Uterus (tissue), 4 donors: ENCODE data around the gene ASB13. TPM values are rescaled to one million over a fixed set of nuclear protein-coding genes. Genes with fewer than 3 reads are reported as not detected.

Source experiments
- DNase-seq, 2 donors: peaks; one replicate each; pipeline ENCODE4 v3.0.0-alpha.2; 2019 to 2020
- H3K27ac ChIP-seq, 2 donors: fragments of 200-600 bp; sonication (generic); 1 replicate in 1 of 2; 2 replicates in 1 of 2; pipeline ENCODE4 v1.5.1; 2016 to 2018
- H3K27me3 ChIP-seq, 2 donors: fragments of 200-600 bp; sonication (generic); one replicate each; pipeline ENCODE4 v1.5.1; 2018 to 2019; ENCODE audit warnings: control low read depth in 1 of 2
- H3K36me3 ChIP-seq, 2 donors: fragments of 200-600 bp; sonication (generic); one replicate each; pipeline ENCODE4 v1.5.1; 2019; ENCODE audit warnings: control low read depth in 1 of 2
- H3K4me1 ChIP-seq, 2 donors: fragments of 200-600 bp; sonication (generic); one replicate each; pipeline ENCODE4 v1.5.1; 2018 to 2019; ENCODE audit warnings: control low read depth in 1 of 2
- H3K4me3 ChIP-seq, 2 donors: fragments of 200-600 bp; sonication (generic); 1 replicate in 1 of 2; 2 replicates in 1 of 2; pipeline ENCODE4 v1.5.1; 2018 to 2019; ENCODE audit warnings: mild to moderate bottlenecking in 1 of 2
- H3K9me3 ChIP-seq, 2 donors: fragments of 200-600 bp; sonication (generic); one replicate each; pipeline ENCODE4 v1.5.1; 2019; ENCODE audit warnings: control low read depth in 1 of 2
- POLR2A ChIP-seq, 2 donors: fragments of 450-650 bp; IDR thresholded peaks; one replicate each; pipeline ENCODE4 v1.6.1; 2016; ENCODE audit warnings: antibody characterized with exemption in 2 of 2, mild to moderate bottlenecking in 1 of 2, moderate library complexity in 1 of 2
- intact Hi-C: fragments of 100-400 bp; cut with DNase I; formaldehyde crosslinking; loops from one replicate; pipeline ENCODE4 v1.15.1; 2023; ENCODE audit warnings: low total_unique reads
- total RNA-seq, 4 donors: library from RNA; depleted of rRNA in 3 of 4; stranded (reverse); fragments of >200 nt in 3 of 4; gene quantifications; one replicate each; pipeline versions ENCODE4 v1.1.0 to v1.2.4, GENCODE V29; 2014 to 2023
- TF ChIP-seq, protein P1 (sequence below), 4 experiments: fragments of 200-600 bp in 2 of 4; fragments of 450-650 bp in 2 of 4; sonication (generic) in 2 of 4; IDR thresholded peaks; one replicate each; pipeline ENCODE4 v1.5.1; 2016 to 2019; ENCODE audit warnings: antibody characterized with exemption in 4 of 4, mild to moderate bottlenecking in 2 of 4, moderate library complexity in 1 of 4
- donor health status: DM: yes; HTN: yes; CAD: no.

The ASB13 gene, protein sequence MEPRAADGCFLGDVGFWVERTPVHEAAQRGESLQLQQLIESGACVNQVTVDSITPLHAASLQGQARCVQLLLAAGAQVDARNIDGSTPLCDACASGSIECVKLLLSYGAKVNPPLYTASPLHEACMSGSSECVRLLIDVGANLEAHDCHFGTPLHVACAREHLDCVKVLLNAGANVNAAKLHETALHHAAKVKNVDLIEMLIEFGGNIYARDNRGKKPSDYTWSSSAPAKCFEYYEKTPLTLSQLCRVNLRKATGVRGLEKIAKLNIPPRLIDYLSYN
- total RNA-seq = 10 to 100 TPM in 3 of 4 donors, 1 to 10 TPM in 1; 8.7 to 25.7 (median 17.9) TPM

DNA sequence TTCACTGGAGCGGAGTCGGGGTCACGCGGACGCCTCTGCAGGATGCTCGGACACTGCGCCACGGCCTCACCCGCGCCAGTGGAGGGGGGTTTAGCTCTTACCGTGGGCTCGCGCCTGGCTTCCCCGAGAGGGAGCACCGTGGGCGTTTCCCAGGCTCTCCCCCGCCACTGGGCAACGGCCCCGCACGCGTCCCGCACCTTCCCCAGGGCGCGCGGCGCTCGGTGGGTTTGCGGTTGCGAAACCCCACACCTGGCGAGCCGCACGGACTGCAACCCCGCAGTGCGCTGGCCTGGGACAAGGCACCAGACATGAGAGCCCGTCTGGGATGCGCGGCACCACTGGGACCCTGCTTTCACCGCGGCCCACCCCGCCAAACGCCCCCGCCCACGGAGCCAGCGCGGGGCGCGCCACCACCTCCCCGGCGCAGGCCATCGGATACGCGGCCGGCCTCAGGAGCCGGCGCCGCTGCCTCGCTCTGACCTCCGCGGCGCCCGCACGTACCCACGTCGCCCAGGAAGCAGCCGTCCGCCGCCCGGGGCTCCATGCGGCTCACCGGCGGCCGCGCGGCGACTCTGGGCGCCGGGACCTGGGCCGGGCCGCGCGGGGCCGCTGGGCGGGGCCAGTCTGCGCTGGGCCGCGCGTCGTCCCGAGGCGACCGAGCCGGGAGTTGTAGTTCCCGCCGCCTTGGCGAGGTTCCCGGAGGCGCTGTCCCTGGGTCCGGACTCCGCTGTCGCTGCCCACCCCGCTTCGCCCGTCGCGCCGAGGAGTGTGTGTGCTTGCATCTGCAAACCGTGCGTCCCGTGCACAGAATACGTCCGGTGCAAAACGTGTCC is at the start of gene ASB13:
Gene ASB13 (minus strand): TSS at position 588 of the 833 bp plus-strand sequence. CDS start 44 bp downstream, at position 544.
- H3K9me3 ChIP-seq = no peaks in the 10 kb centered on the region
- intact Hi-C loops = no loop called here
- peaks cover 3 to 5% of the 10 kb centered on the region in 2 donors for H3K4me1 ChIP-seq
- no peaks in the 10 kb centered on the region for H3K36me3 ChIP-seq
- peak within 1 kb of the TSS; percentile 60 to 80 for H3K4me3 ChIP-seq
- H3K27me3 ChIP-seq = no peaks in the 10 kb centered on the region
- peak within 1 kb of the TSS; percentile 66 to 83 for H3K27ac ChIP-seq
- TF ChIP-seq, protein P1, sequence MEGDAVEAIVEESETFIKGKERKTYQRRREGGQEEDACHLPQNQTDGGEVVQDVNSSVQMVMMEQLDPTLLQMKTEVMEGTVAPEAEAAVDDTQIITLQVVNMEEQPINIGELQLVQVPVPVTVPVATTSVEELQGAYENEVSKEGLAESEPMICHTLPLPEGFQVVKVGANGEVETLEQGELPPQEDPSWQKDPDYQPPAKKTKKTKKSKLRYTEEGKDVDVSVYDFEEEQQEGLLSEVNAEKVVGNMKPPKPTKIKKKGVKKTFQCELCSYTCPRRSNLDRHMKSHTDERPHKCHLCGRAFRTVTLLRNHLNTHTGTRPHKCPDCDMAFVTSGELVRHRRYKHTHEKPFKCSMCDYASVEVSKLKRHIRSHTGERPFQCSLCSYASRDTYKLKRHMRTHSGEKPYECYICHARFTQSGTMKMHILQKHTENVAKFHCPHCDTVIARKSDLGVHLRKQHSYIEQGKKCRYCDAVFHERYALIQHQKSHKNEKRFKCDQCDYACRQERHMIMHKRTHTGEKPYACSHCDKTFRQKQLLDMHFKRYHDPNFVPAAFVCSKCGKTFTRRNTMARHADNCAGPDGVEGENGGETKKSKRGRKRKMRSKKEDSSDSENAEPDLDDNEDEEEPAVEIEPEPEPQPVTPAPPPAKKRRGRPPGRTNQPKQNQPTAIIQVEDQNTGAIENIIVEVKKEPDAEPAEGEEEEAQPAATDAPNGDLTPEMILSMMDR (IDR thresholded peaks at IDR 0.05) = no peak
- TF ChIP-seq POLR2A (IDR thresholded peaks at IDR 0.05) = peak in 1 of 2 donors; percentile 70
- peak; percentile 52 to 71 for DNase-seq

DNA sequence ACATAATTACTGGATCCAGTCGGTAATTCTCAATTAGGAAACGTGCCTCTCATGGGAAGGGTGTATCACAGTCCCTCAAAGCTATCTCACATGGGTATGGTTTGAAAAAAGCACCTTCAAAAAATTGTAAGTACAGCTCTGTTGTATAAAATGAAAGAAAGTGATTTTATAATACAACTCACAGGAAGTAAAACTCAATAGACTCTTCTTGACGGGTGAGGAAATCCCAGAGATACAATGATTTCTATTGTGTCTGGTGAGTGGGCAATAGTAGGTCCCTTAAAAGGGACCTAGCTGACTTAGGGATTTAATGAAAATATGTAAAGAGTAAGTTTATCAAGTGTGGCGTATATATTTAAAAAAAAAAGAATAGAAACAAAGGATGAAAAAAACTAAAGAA is 45.2 kb upstream of the ASB13 start:
- H3K27me3 ChIP-seq = no peaks in the 10 kb centered on the region
- H3K36me3 ChIP-seq = no peaks in the 10 kb centered on the region
- H3K9me3 ChIP-seq = no peaks in the 10 kb centered on the region
- no peak for DNase-seq
- TF ChIP-seq POLR2A (IDR thresholded peaks at IDR 0.05) = no peak
- TF ChIP-seq, protein P1 (IDR thresholded peaks at IDR 0.05) = no peak
- intact Hi-C loops = no loop called here
- H3K4me3 ChIP-seq = no peak overlapping the region
- no peaks in the 10 kb centered on the region for H3K4me1 ChIP-seq
- no peak overlapping the region for H3K27ac ChIP-seq

DNA sequence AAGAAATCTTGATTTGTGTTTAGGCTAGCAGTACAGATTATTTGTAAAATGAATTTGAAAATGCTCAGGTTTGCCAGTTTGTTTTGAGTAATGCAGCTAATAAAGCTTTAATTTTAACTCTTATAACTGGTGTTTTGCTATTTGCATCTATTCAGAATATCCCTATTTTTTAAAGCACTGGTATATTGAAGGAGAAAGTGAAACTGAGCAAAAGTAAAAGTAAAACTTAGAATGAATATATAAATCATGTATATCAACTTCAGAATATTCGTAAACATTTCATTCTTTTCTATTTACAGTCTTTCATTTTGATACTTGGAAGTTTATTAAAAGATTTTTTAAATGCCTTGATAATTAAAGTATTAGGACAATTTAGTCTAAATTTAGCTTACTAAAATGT is 44.5 kb upstream of the ASB13 start:
- no peaks in the 10 kb centered on the region for H3K4me1 ChIP-seq
- no peaks in the 10 kb centered on the region for H3K36me3 ChIP-seq
- TF ChIP-seq, protein P1 (IDR thresholded peaks at IDR 0.05) = no peak
- no peak for TF ChIP-seq POLR2A (IDR thresholded peaks at IDR 0.05)
- no peak overlapping the region for H3K4me3 ChIP-seq
- no peaks in the 10 kb centered on the region for H3K9me3 ChIP-seq
- no peak for DNase-seq
- intact Hi-C loops = no loop called here
- peak overlapping the region in 1 of 2 donors; percentile 17 for H3K27ac ChIP-seq
- no peaks in the 10 kb centered on the region for H3K27me3 ChIP-seq

DNA sequence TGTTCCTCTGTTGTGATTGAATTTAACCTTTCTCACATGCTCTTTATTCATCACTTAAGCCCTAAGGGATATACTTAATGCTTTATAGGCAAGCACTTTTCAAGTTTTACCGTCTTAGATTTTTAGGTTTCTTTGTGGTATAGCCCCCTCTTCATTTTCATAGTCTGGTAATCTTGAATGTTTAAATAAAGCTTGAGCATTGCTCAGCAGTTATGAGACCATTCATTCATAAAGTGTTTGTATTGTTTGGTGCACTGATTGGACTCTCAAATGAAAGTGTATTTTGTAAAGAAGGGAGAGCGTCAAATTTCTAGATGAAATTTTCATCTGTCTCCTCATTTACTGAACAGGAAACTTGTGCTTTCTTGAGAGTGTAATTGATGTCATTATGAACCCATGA is 43.5 kb upstream of the ASB13 start:
- Histone ChIP-seq H3K4me3 (no peak overlapping the region), H3K4me1 (no peaks in the 10 kb centered on the region), H3K27ac (no peak overlapping the region), H3K27me3 (no peaks in the 10 kb centered on the region), H3K9me3 (no peaks in the 10 kb centered on the region), H3K36me3 (no peaks in the 10 kb centered on the region)
- intact Hi-C loops = no loop called here
- no peak for DNase-seq
- TF ChIP-seq, protein P1 (IDR thresholded peaks at IDR 0.05) = no peak
- no peak for TF ChIP-seq POLR2A (IDR thresholded peaks at IDR 0.05)

DNA sequence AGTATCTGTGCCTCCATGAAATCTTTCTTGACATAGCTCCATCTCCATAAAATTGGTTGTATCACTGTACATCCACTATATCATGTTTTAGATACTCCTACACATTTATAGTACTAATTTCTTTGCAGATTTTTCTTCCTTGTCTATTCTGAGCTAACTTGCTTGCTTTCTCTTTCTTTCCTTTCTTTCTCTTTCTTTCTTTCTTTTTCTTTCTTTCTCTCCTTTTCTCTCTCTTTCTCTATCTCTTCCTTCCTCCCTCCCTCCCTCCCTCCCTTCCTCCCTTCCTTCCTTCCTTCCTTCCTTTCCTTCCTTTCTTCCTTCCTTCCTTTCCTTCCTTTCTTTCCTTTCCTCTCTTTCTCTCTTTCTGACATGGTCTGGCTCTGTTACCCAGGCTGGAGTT is 42.0 kb upstream of the ASB13 start:
- no peak for TF ChIP-seq POLR2A (IDR thresholded peaks at IDR 0.05)
- TF ChIP-seq, protein P1 (IDR thresholded peaks at IDR 0.05) = no peak
- Histone ChIP-seq H3K4me1 (no peaks in the 10 kb centered on the region), H3K9me3 (no peaks in the 10 kb centered on the region), H3K4me3 (no peak overlapping the region), H3K27ac (no peak overlapping the region), H3K36me3 (no peaks in the 10 kb centered on the region), H3K27me3 (no peaks in the 10 kb centered on the region)
- intact Hi-C loops = no loop called here
- DNase-seq = no peak
